Measurements from ENCODE around the gene FHIT. TPM values are rescaled to one million over a fixed set of nuclear protein-coding genes. Genes with fewer than 3 reads are reported as not detected.

The FHIT gene
- total RNA-seq (9.7 and 13.0 TPM in 2 replicates), polyA plus RNA-seq (16.2 and 18.7 TPM in 2 replicates)

- Histone ChIP-seq H3K36me3 (replicated peaks; ENCODE audit: insufficient read depth, low read depth) (no peaks in the 10 kb centered on the region), H2AFZ (peak within 1 kb of the TSS; percentile 88), H4K20me1 (ENCODE audit: insufficient read depth, poor library complexity, severe bottlenecking) (no peaks in the 10 kb centered on the region), H3K9me2 (replicated peaks; ENCODE audit: insufficient read depth) (no peaks in the 10 kb centered on the region), H3K27me3 (no peaks in the 10 kb centered on the region), H3K4me1 (ENCODE audit: insufficient read depth) (peaks cover 8% of the 10 kb centered on the region), H3K27ac (peak within 1 kb of the TSS; percentile 61), H3K4me2 (peak within 1 kb of the TSS; percentile 83), H3K79me2 (no peaks in the 10 kb centered on the region), H3K4me3 (peak within 1 kb of the TSS; percentile 71), H3K9me3 (ENCODE audit: low read depth) (no peaks in the 10 kb centered on the region)
- TF ChIP-seq EZH2 (IDR thresholded peaks at IDR 0.05; ENCODE audit: borderline replicate concordance) (no peak), EZH2phosphoT487 (IDR thresholded peaks at IDR 0.05; ENCODE audit: low read depth, severe bottlenecking, unreplicated experiment) (no peak)
- TF ChIP-seq, protein P1, sequence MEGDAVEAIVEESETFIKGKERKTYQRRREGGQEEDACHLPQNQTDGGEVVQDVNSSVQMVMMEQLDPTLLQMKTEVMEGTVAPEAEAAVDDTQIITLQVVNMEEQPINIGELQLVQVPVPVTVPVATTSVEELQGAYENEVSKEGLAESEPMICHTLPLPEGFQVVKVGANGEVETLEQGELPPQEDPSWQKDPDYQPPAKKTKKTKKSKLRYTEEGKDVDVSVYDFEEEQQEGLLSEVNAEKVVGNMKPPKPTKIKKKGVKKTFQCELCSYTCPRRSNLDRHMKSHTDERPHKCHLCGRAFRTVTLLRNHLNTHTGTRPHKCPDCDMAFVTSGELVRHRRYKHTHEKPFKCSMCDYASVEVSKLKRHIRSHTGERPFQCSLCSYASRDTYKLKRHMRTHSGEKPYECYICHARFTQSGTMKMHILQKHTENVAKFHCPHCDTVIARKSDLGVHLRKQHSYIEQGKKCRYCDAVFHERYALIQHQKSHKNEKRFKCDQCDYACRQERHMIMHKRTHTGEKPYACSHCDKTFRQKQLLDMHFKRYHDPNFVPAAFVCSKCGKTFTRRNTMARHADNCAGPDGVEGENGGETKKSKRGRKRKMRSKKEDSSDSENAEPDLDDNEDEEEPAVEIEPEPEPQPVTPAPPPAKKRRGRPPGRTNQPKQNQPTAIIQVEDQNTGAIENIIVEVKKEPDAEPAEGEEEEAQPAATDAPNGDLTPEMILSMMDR (IDR thresholded peaks at IDR 0.05; ENCODE audit: poor library complexity) = no peak
- peak; percentile 97 for DNase-seq (ENCODE audit: low spot score)
- 4% methylated on average over 40 of the region's 41 CpGs for WGBS (ENCODE audit: low lambda C conversion rate, missing lambda C conversion rate)
Measured at GRCh38 chr3:61251174-61251972, at the start of gene FHIT. TSS of gene FHIT (minus strand) at chr3:61251452.

GRCh38 chr3:61300786-61301185 is 49.5 kb upstream of the FHIT start:
- H3K27me3 ChIP-seq = no peaks in the 10 kb centered on the region
- no peaks in the 10 kb centered on the region for H3K79me2 ChIP-seq
- WGBS (ENCODE audit: low lambda C conversion rate, missing lambda C conversion rate) = 66% methylated on average over 2 of the region's 2 CpGs
- H2AFZ ChIP-seq = no peak overlapping the region
- H3K4me2 ChIP-seq = no peak overlapping the region
- no peak for DNase-seq (ENCODE audit: low spot score)
- no peak overlapping the region for H3K27ac ChIP-seq
- TF ChIP-seq, protein P1 (IDR thresholded peaks at IDR 0.05; ENCODE audit: poor library complexity) = no peak
- TF ChIP-seq EZH2phosphoT487 (IDR thresholded peaks at IDR 0.05; ENCODE audit: low read depth, severe bottlenecking, unreplicated experiment) (no peak), EZH2 (IDR thresholded peaks at IDR 0.05; ENCODE audit: borderline replicate concordance) (no peak)
- H3K9me2 ChIP-seq (replicated peaks; ENCODE audit: insufficient read depth) = no peaks in the 10 kb centered on the region
- H4K20me1 ChIP-seq (ENCODE audit: insufficient read depth, poor library complexity, severe bottlenecking) = no peaks in the 10 kb centered on the region
- H3K36me3 ChIP-seq (replicated peaks; ENCODE audit: insufficient read depth, low read depth) = no peaks in the 10 kb centered on the region
- no peaks in the 10 kb centered on the region for H3K9me3 ChIP-seq (ENCODE audit: low read depth)
- no peak overlapping the region for H3K4me3 ChIP-seq
- peaks cover 2% of the 10 kb centered on the region for H3K4me1 ChIP-seq (ENCODE audit: insufficient read depth)

GRCh38 chr3:61300006-61300380 is 48.7 kb upstream of the FHIT start:
- H3K36me3 ChIP-seq (replicated peaks; ENCODE audit: insufficient read depth, low read depth) = no peaks in the 10 kb centered on the region
- H3K27me3 ChIP-seq = no peaks in the 10 kb centered on the region
- DNase-seq (ENCODE audit: low spot score) = no peak
- no peak overlapping the region for H3K4me3 ChIP-seq
- H3K9me3 ChIP-seq (ENCODE audit: low read depth) = no peaks in the 10 kb centered on the region
- H3K4me2 ChIP-seq = no peak overlapping the region
- TF ChIP-seq EZH2 (IDR thresholded peaks at IDR 0.05; ENCODE audit: borderline replicate concordance) (no peak), EZH2phosphoT487 (IDR thresholded peaks at IDR 0.05; ENCODE audit: low read depth, severe bottlenecking, unreplicated experiment) (no peak)
- TF ChIP-seq, protein P1 (IDR thresholded peaks at IDR 0.05; ENCODE audit: poor library complexity) = no peak
- 68% methylated on average over 4 of the region's 4 CpGs for WGBS (ENCODE audit: low lambda C conversion rate, missing lambda C conversion rate)
- H3K27ac ChIP-seq = no peak overlapping the region
- H3K9me2 ChIP-seq (replicated peaks; ENCODE audit: insufficient read depth) = no peaks in the 10 kb centered on the region
- no peaks in the 10 kb centered on the region for H3K79me2 ChIP-seq
- no peak overlapping the region for H2AFZ ChIP-seq
- H4K20me1 ChIP-seq (ENCODE audit: insufficient read depth, poor library complexity, severe bottlenecking) = no peaks in the 10 kb centered on the region
- H3K4me1 ChIP-seq (ENCODE audit: insufficient read depth) = peaks cover 2% of the 10 kb centered on the region

Measured in hepatocyte (in vitro differentiated cells).